Mesenchymal stem cell (in vitro differentiated cells and primary cell): Measurements from ENCODE around the gene GPN1.
A peak's percentile ranks its signal among the peaks of the same experiment; 100 is the strongest.

Experiments used
- DNase-seq: peaks from one replicate; pipeline ENCODE4 v3.0.0-alpha.2; 2013
- H2AFZ ChIP-seq: one replicate; pipeline ENCODE4 v1.6.1; 2013; ENCODE audit warnings: low read depth, mild to moderate bottlenecking, control low read depth, inconsistent platforms, low read length, moderate library complexity
- H2AK5ac ChIP-seq: 2 replicates; pipeline ENCODE4 v1.6.1; 2013; ENCODE audit warnings: low read length, moderate library complexity, mild to moderate bottlenecking, inconsistent platforms; ENCODE audit not compliant: severe bottlenecking
- H2BK120ac ChIP-seq: one replicate; pipeline ENCODE4 v1.6.1; 2013; ENCODE audit warnings: low read depth, mild to moderate bottlenecking, inconsistent platforms, low read length, moderate library complexity
- H2BK12ac ChIP-seq, 2 experiments: one replicate each; pipeline ENCODE4 v1.6.1; 2013; ENCODE audit warnings: inconsistent platforms in 2 of 2, low read length in 2 of 2, mild to moderate bottlenecking in 2 of 2, moderate library complexity in 2 of 2, control low read depth in 1 of 2
- H2BK15ac ChIP-seq: one replicate; pipeline ENCODE4 v1.6.1; 2013; ENCODE audit warnings: mild to moderate bottlenecking, low read depth, inconsistent platforms; ENCODE audit not compliant: poor library complexity, severe bottlenecking
- H2BK5ac ChIP-seq: 2 replicates; pipeline ENCODE4 v1.6.1; 2013; ENCODE audit warnings: low read depth, mild to moderate bottlenecking, low read length, control low read depth, inconsistent platforms; ENCODE audit not compliant: poor library complexity, severe bottlenecking
- H3K14ac ChIP-seq, 2 experiments: one replicate each; pipeline ENCODE4 v1.6.1; 2013; ENCODE audit warnings: inconsistent platforms in 2 of 2, low read length in 2 of 2, control low read depth in 1 of 2, mild to moderate bottlenecking in 1 of 2, moderate library complexity in 1 of 2
- H3K18ac ChIP-seq, 2 experiments: one replicate each; pipeline ENCODE4 v1.6.1; 2013; ENCODE audit warnings: inconsistent platforms in 2 of 2, low read length in 2 of 2, control low read depth in 1 of 2, low read depth in 1 of 2, mild to moderate bottlenecking in 1 of 2
- H3K23ac ChIP-seq, 2 experiments: one replicate each; pipeline ENCODE4 v1.6.1; 2013; ENCODE audit warnings: inconsistent platforms in 2 of 2, low read length in 2 of 2, mild to moderate bottlenecking in 2 of 2, moderate library complexity in 2 of 2, control low read depth in 1 of 2
- H3K27ac ChIP-seq: 2 replicates; pipeline ENCODE4 v1.5.1; 2013; ENCODE audit warnings: mild to moderate bottlenecking, moderate library complexity, low read length, control low read depth, inconsistent platforms; ENCODE audit not compliant: poor library complexity, severe bottlenecking
- H3K27me3 ChIP-seq, 2 experiments: 2 replicates each; pipeline versions ENCODE4 v1.6.1 to v1.7.0; 2013; ENCODE audit warnings: low read length in 2 of 2, mild to moderate bottlenecking in 2 of 2, moderate library complexity in 2 of 2, control low read depth in 1 of 2, inconsistent platforms in 1 of 2; ENCODE audit not compliant: control insufficient read depth in 1 of 2, insufficient read depth in 1 of 2
- H3K36me3 ChIP-seq, 2 experiments: 2 replicates each; pipeline versions ENCODE4 v1.6.1 to v1.7.0; 2013; ENCODE audit warnings: low read length in 2 of 2, control low read depth in 1 of 2, inconsistent platforms in 1 of 2, low read depth in 1 of 2, mild to moderate bottlenecking in 1 of 2; ENCODE audit not compliant: insufficient read depth in 2 of 2, control insufficient read depth in 1 of 2
- H3K4ac ChIP-seq, 2 experiments: one replicate each; pipeline ENCODE4 v1.6.1; 2013; ENCODE audit warnings: inconsistent platforms in 2 of 2, low read length in 2 of 2, mild to moderate bottlenecking in 2 of 2, moderate library complexity in 2 of 2, control low read depth in 1 of 2, low read depth in 1 of 2
- H3K4me1 ChIP-seq: 2 replicates; pipeline ENCODE4 v1.6.1; 2013; ENCODE audit warnings: low read depth, low read length, control low read depth; ENCODE audit not compliant: control insufficient read depth, insufficient read depth
- H3K4me2 ChIP-seq: 2 replicates; pipeline ENCODE4 v1.6.1; 2013; ENCODE audit warnings: low read length, mild to moderate bottlenecking, inconsistent platforms; ENCODE audit not compliant: poor library complexity, severe bottlenecking
- H3K4me3 ChIP-seq, 2 experiments: 2 replicates each; pipeline versions ENCODE4 v1.5.1 to v1.7.0; 2013; ENCODE audit warnings: low read length in 2 of 2, mild to moderate bottlenecking in 2 of 2, control low read depth in 1 of 2, low read depth in 1 of 2; ENCODE audit not compliant: insufficient read depth in 1 of 2
- H3K79me1 ChIP-seq: replicated peaks from 2 replicates; pipeline ENCODE4 v1.6.1; 2013; ENCODE audit warnings: mild to moderate bottlenecking, control low read depth, low read length, inconsistent platforms; ENCODE audit not compliant: poor library complexity, severe bottlenecking
- H3K9ac ChIP-seq: 2 replicates; pipeline ENCODE4 v1.7.0; 2013; ENCODE audit warnings: mild to moderate bottlenecking, low read length, moderate library complexity
- H3K9me3 ChIP-seq: 2 replicates; pipeline ENCODE4 v1.7.0; 2013; ENCODE audit warnings: mild to moderate bottlenecking, low read length; ENCODE audit not compliant: control insufficient read depth
- H4K8ac ChIP-seq: one replicate; pipeline ENCODE4 v1.6.1; 2013; ENCODE audit warnings: inconsistent platforms, mild to moderate bottlenecking, low read length, moderate library complexity
- H4K91ac ChIP-seq: one replicate; pipeline ENCODE4 v1.6.1; 2013; ENCODE audit warnings: mild to moderate bottlenecking, low read length, inconsistent platforms
- WGBS: methylation state at CpG from one replicate; pipeline ENCODE4 v1.1.7; 2013; ENCODE audit warnings: mixed read lengths; 5-methylcytosine and 5-hydroxymethylcytosine counted together

Gene GPN1

DNA sequence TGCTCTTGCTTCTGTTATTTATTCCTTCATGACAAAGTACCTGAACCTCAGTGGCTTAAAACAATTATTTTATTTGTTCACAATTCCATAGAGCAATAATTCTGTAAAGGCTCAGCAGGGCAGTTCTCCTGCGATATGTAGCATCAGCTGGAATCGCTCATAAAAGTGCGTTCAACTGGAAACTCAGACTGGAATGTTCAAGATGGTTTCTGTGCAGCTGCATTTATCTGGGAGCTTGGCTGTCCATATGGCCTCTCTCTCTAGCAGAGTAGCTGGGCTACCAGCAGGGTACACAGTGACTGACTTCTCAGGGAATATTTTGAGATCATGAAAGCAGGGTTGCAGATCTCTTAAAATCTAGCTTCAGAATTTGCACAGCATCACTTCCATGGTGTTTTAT is 13.5 kb upstream of the GPN1 start:
- Histone ChIP-seq H3K14ac (no peak overlapping the region), H3K27ac (peak overlapping the region; percentile 54), H4K91ac (no peak overlapping the region), H3K23ac (no peak overlapping the region), H3K4me2 (no peak overlapping the region), H2BK12ac (no peak overlapping the region), H3K4ac (no peak overlapping the region), H3K4me1 (no peaks in the 10 kb centered on the region), H3K9me3 (no peaks in the 10 kb centered on the region), H2AFZ (no peak overlapping the region), H3K79me1 (peaks cover 18% of the 10 kb centered on the region), H2BK5ac (no peak overlapping the region), H3K9ac (no peak overlapping the region), H2AK5ac (no peak overlapping the region), H3K27me3 (no peaks in the 10 kb centered on the region), H3K36me3 (peaks cover 12 to 75% of the 10 kb centered on the region in 2 experiments), H3K18ac (no peak overlapping the region), H3K4me3 (no peak overlapping the region), H4K8ac (no peak overlapping the region), H2BK120ac (no peak overlapping the region), H2BK15ac (no peak overlapping the region)
- no peak for DNase-seq
- WGBS = 98% methylated on average over 3 of the region's 3 CpGs

DNA sequence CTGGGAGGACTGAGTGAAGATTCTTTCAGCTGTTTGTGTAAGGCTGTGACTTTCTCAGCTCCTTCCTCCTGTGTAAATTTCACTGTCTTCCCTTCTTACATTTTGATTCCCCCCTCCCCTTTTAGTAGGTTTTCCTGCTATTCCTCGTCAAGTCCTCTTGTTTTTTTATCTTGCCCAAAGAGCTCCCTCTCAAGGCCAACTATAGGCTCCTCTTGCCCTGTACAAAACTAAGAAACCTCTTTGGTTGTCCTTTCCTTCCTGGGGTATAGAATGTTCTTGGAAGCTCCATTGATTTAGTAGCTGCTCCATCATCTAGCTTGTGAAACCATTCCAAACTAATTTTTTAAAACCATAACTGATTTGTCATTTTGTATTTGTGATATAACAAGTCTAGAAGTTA is 7.3 kb upstream of the GPN1 start:
- Histone ChIP-seq H2BK5ac (no peak overlapping the region), H2AFZ (no peak overlapping the region), H3K4me3 (no peak overlapping the region), H3K14ac (no peak overlapping the region), H2BK15ac (no peak overlapping the region), H3K79me1 (peaks cover 10% of the 10 kb centered on the region), H3K4ac (no peak overlapping the region), H3K27ac (peak overlapping the region; percentile 15), H2BK12ac (no peak overlapping the region), H4K8ac (no peak overlapping the region), H3K9ac (no peak overlapping the region), H3K36me3 (peaks cover 17 to 85% of the 10 kb centered on the region in 2 experiments), H2BK120ac (no peak overlapping the region), H3K9me3 (no peaks in the 10 kb centered on the region), H3K23ac (no peak overlapping the region), H2AK5ac (peak overlapping the region; percentile 94), H3K4me1 (peaks cover 2% of the 10 kb centered on the region), H4K91ac (no peak overlapping the region), H3K18ac (no peak overlapping the region), H3K27me3 (no peaks in the 10 kb centered on the region), H3K4me2 (no peak overlapping the region)
- DNase-seq = no peak
- WGBS = 71% methylated on average over 1 of the region's 1 CpG

DNA sequence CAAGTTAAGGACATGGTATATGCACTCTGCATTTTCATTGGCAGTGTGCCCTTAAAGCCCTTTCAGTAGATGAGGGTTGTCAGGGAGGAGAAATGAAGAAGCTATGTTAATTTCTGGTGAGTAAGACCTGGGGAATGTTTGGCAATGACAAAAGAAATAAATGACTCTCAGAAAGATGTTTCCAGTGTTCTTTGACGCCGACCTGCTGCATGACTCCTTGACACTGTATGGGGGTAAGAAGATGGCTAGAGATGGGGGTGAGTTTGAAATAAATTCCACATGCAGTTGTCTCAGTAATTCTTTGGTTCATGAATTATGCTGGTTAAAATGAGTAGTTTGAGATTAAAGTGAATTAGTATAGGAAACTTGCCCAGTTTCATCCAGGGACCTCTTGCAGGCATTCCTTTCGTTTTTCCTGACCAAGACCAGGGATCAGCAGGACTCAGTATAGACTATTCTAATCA is 5.9 kb upstream of the GPN1 start:
- peak overlapping the region; percentile 88 for H3K27ac ChIP-seq
- H2BK15ac ChIP-seq = no peak overlapping the region
- H3K36me3 ChIP-seq = peaks cover 10 to 71% of the 10 kb centered on the region in 2 experiments
- peaks cover 2% of the 10 kb centered on the region for H3K79me1 ChIP-seq
- no peak overlapping the region for H2BK12ac ChIP-seq
- peak; percentile 56 for DNase-seq
- no peak overlapping the region for H3K4me3 ChIP-seq
- no peak overlapping the region for H2AFZ ChIP-seq
- H3K27me3 ChIP-seq = no peaks in the 10 kb centered on the region
- H4K8ac ChIP-seq = no peak overlapping the region
- peaks cover 2% of the 10 kb centered on the region for H3K4me1 ChIP-seq
- no peak overlapping the region for H4K91ac ChIP-seq
- H3K4me2 ChIP-seq = no peak overlapping the region
- H2AK5ac ChIP-seq = no peak overlapping the region
- H3K18ac ChIP-seq = no peak overlapping the region
- no peaks in the 10 kb centered on the region for H3K9me3 ChIP-seq
- H3K4ac ChIP-seq = no peak overlapping the region
- no peak overlapping the region for H3K14ac ChIP-seq
- no peak overlapping the region for H2BK5ac ChIP-seq
- no peak overlapping the region for H3K23ac ChIP-seq
- WGBS = 10% methylated on average over 2 of the region's 3 CpGs
- H3K9ac ChIP-seq = no peak overlapping the region
- H2BK120ac ChIP-seq = no peak overlapping the region

DNA sequence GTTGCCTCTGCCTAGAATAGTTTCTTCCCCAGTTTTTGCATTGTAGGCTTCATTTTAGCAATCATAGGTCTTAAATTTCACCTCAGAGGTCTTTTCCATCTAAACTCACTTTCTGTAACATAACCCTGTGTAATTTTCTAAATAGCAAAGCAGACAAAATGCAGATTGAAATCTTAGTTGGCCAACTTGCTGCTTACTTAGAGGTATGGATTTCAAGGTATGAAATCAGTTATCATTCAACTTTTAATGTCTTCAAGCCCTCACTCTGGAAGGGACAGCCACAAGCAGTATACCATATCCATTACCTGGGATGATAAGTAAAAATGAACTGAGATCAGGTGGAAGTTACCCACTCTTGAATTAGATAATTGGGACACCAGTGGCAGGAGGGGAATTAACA is 3.9 kb upstream of the GPN1 start:
- Histone ChIP-seq H3K23ac (no peak overlapping the region), H2BK120ac (no peak overlapping the region)

More for the DNA sequence above, 3.9 kb upstream of the GPN1 start:
- H3K9me3 ChIP-seq = no peaks in the 10 kb centered on the region
- no peak overlapping the region for H3K4me3 ChIP-seq
- no peak overlapping the region for H2BK5ac ChIP-seq
- no peak overlapping the region for H3K18ac ChIP-seq
- H3K9ac ChIP-seq = no peak overlapping the region
- no peak overlapping the region for H4K91ac ChIP-seq
- peaks cover 9 to 55% of the 10 kb centered on the region in 2 experiments for H3K36me3 ChIP-seq
- peaks cover 5% of the 10 kb centered on the region for H3K4me1 ChIP-seq
- no peak overlapping the region for H2AFZ ChIP-seq
- H4K8ac ChIP-seq = no peak overlapping the region
- no peak overlapping the region for H2AK5ac ChIP-seq
- no peak for DNase-seq
- H3K79me1 ChIP-seq = peaks cover 8% of the 10 kb centered on the region
- H3K4ac ChIP-seq = no peak overlapping the region
- H3K27ac ChIP-seq = no peak overlapping the region
- H2BK15ac ChIP-seq = no peak overlapping the region
- H3K4me2 ChIP-seq = no peak overlapping the region
- no peak overlapping the region for H2BK12ac ChIP-seq
- H3K27me3 ChIP-seq = no peaks in the 10 kb centered on the region
- no peak overlapping the region for H3K14ac ChIP-seq
